ENCODE data around the gene ZNF528.

GRCh38 chr19:52444506-52444905, 46.9 kb downstream of the ZNF528 start:
- TF ChIP-seq CTCF (IDR thresholded peaks at IDR 0.05; ENCODE audit: insufficient read depth, low read length) (no peak), POLR2AphosphoS5 (IDR thresholded peaks at IDR 0.05; ENCODE audit: low read depth) (no peak), GABPA (IDR thresholded peaks at IDR 0.05; ENCODE audit: low read depth) (no peak), REST (IDR thresholded peaks at IDR 0.05; ENCODE audit: insufficient replicate concordance, low read depth) (no peak)

Measured in HL-60 (cell line).